AG04450 (cell line): ENCODE data around the gene TUB. TPM values are rescaled to one million over a fixed set of nuclear protein-coding genes. Genes with fewer than 3 reads are reported as not detected.

ENCODE experiments used
- CTCF ChIA-PET: fragments of 300-600, 350-600 bp; formaldehyde crosslinking; extraction: SDS; loops from one replicate; lab custom pipeline; 2022; ENCODE audit warnings: antibody characterized with exemption, inconsistent platforms; lab: Charles Lee
- POLR2A ChIA-PET: fragments of 350-600 bp; formaldehyde crosslinking; extraction: SDS; loops from one replicate; lab custom pipeline; 2021; ENCODE audit warnings: antibody characterized with exemption, inconsistent platforms; lab: Yijun Ruan, JAX
- DNase-seq: peaks from one replicate; pipeline ENCODE4 v3.0.0-alpha.2; 2011; ENCODE audit warnings: low read depth, low spot score
- H3K27ac ChIP-seq: one replicate; pipeline ENCODE4 v1.5.1; 2012; ENCODE audit warnings: low read depth, low read length, control low read depth
- H3K27me3 ChIP-seq: one replicate; pipeline ENCODE4 v1.6.0; 2012; ENCODE audit warnings: low read length; ENCODE audit not compliant: control insufficient read depth, insufficient read depth
- H3K4me3 ChIP-seq: 2 replicates; pipeline ENCODE4 v1.5.1; 2011; ENCODE audit warnings: mild to moderate bottlenecking, low read depth, low read length, control low read depth
- H3K9me3 ChIP-seq: 2 replicates; pipeline ENCODE4 v1.5.1; 2012; ENCODE audit warnings: low read length; ENCODE audit not compliant: control insufficient read depth, insufficient read depth
- CTCF ChIP-seq: IDR thresholded peaks from 2 replicates; pipeline ENCODE4 v1.5.1; 2011; ENCODE audit warnings: low read depth, low read length, control low read depth, inconsistent platforms
- polyA plus RNA-seq: library from polyadenylated mRNA; depleted of rRNA; stranded (reverse); fragments of >200 nt; gene quantifications from 2 replicates; pipeline ENCODE4 v1.2.3, GENCODE V29; 2011

TUB gene
- polyA plus RNA-seq, 1 experiment, result 13.9 TPM

- ChIA-PET CTCF (interaction anchor here (1.7 to 3.5 kb wide), 2 partner anchors 29 to 37 kb away, joined by 7 to 13 read pairs; no protein-coding TSS in a partner anchor), POLR2A (no interaction called here)
- TF ChIP-seq CTCF, result no peak
- DNase-seq, result no peak
- H3K9me3 ChIP-seq, result no peaks in the 10 kb centered on the region
- peaks cover 3% of the 10 kb centered on the region for H3K27me3 ChIP-seq
- H3K4me3 ChIP-seq, result no peak overlapping the region
- no peak overlapping the region for H3K27ac ChIP-seq
These were observed 18.2 kb upstream of the TUB start for GRCh38 chr11:8062781-8063257.

- DNase-seq, result no peak
- Histone ChIP-seq H3K27me3 (peaks cover 3% of the 10 kb centered on the region), H3K4me3 (no peak overlapping the region), H3K27ac (no peak overlapping the region), H3K9me3 (no peaks in the 10 kb centered on the region)
- POLR2A ChIA-PET, result no interaction called here
- CTCF ChIA-PET, result interaction anchor here (0.6 to 3.5 kb wide), 6 partner anchors 18 to 57 kb away, joined by 4 to 13 read pairs (median 7); no protein-coding TSS in a partner anchor
- TF ChIP-seq CTCF, result no peak
These were observed 17.7 kb upstream of the TUB start for GRCh38 chr11:8063324-8063723.

GRCh38 chr11:8065031-8065430 lies 16.0 kb upstream of the TUB start:
- ChIA-PET CTCF (interaction anchor here (1.8 kb wide), 1 partner anchor 32 kb away, joined by 7 read pairs; no protein-coding TSS in a partner anchor), POLR2A (no interaction called here)
- H3K27ac ChIP-seq, result no peak overlapping the region
- H3K9me3 ChIP-seq, result no peaks in the 10 kb centered on the region
- TF ChIP-seq CTCF, result no peak
- DNase-seq, result no peak
- H3K27me3 ChIP-seq, result peaks cover 3% of the 10 kb centered on the region
- no peak overlapping the region for H3K4me3 ChIP-seq

GRCh38 chr11:8066036-8066910 lies 14.7 kb upstream of the TUB start:
- POLR2A ChIA-PET, result no interaction called here
- Histone ChIP-seq H3K27ac (no peak overlapping the region), H3K9me3 (no peaks in the 10 kb centered on the region), H3K27me3 (peaks cover 3% of the 10 kb centered on the region), H3K4me3 (no peak overlapping the region)
- CTCF ChIA-PET, result interaction anchor here (1.0 to 4.8 kb wide), 5 partner anchors 25 to 60 kb away, joined by 3 to 23 read pairs (median 13); no protein-coding TSS in a partner anchor
- DNase-seq, result no peak
- TF ChIP-seq CTCF, result no peak
